ENCODE data around the gene PPFIBP1.
"Not testable (repeated sequence)": the region's sequence is repeated elsewhere in the genome, so short reads cannot be mapped to it uniquely, and the experiment has no call there.

The PPFIBP1 gene

DNA sequence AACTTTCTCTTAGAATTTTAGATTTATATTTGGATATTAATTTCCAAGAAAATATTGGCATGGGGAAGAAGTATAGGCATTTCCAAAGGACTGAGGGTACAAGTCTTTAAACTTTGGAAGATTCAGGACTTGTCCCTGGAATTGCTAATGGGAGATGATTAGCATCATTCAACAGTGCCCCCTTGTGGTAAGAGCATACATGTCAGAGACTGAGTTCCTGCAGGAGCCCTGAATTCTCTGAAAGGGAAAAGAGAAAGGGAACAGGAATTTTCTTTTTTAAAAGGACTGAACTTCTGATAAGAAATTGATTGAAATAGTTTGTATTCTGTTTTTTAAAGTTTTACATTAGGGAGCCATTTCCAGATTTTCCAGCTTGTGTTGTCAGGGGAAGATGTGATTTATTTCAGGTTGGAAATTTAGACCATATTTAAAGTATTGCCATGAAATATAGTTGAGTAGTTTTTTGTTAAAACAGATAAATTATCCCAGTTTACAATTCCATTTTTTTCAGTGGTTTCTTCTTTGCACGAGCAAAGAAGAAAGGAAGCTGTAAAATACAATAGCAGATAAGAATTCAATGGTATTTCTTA is 128.3 kb downstream of the PPFIBP1 start:
- H3K4me1 Mint-ChIP-seq: peaks cover 3% of the 10 kb centered on the region
- no peak overlapping the region for H3K4me3 Mint-ChIP-seq
- no peaks in the 10 kb centered on the region for H3K9me3 Mint-ChIP-seq
- no peak overlapping the region for H3K27ac Mint-ChIP-seq
- H3K36me3 Mint-ChIP-seq: peaks cover 2% of the 10 kb centered on the region
- no peaks in the 10 kb centered on the region for H3K27me3 Mint-ChIP-seq

DNA sequence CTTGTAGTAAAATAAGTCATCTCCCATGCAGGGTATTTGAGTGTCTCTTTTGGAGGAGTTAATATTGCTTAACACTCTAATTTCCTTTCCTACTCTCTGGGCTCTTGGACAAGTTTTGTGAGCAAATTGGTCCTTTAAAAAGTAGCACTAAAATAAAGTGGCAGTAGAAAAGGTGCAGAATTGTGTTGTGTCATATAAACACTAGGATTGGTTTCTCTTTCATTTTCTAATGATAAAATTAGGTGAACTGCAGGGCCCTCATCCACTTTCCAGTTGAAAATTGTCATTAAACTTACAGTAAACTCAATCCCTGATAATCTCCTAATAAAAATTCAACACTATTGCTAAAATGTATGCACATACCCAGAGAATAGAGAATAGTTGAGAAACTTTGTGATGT is 129.7 kb downstream of the PPFIBP1 start:
- H3K9me3 Mint-ChIP-seq: no peaks in the 10 kb centered on the region
- H3K27me3 Mint-ChIP-seq: no peaks in the 10 kb centered on the region
- no peak overlapping the region for H3K27ac Mint-ChIP-seq
- H3K4me1 Mint-ChIP-seq: peaks cover 3% of the 10 kb centered on the region
- H3K4me3 Mint-ChIP-seq: no peak overlapping the region
- peaks cover 2% of the 10 kb centered on the region for H3K36me3 Mint-ChIP-seq

DNA sequence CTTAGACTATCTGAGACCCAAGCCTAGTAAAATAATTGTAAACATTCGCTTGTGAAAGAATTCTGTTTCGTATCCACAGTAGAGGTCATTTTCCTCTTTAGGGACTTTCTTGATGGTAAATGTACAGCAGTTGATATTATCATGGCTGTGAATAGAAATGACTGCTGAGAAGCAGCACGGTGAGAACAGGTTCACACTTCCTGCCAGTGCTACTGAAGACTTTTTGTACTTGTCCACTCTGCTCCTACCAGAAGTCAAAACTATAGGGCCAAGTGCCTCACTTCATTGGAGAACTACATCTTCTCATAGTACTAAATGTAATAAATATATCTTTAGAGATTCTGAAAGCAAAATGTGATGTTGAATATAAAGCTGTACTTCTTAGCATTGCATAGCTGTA is 131.5 kb downstream of the PPFIBP1 start:
- not testable (repeated sequence) for H3K36me3 Mint-ChIP-seq

DNA sequence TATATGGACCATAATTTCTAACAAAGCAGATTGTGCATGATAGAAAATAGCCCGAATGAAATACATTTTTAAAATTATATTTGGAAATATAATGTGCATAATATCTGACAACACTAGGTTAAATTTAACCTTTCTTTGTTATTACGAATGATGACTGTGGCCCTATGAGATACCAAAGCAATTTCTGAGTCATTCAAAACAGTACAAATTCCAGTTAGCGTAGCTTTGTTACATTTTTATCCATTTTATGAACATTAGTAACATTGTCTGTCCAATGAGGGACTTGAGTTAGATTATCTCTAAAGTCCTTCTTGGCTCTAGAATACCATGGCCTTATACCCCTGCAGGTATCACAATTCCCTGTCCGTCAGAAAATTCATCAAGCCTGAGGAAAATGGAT is 133.3 kb downstream of the PPFIBP1 start:
- no peak overlapping the region for H3K27ac Mint-ChIP-seq
- H3K9me3 Mint-ChIP-seq: no peaks in the 10 kb centered on the region
- peaks cover 1% of the 10 kb centered on the region for H3K4me1 Mint-ChIP-seq
- H3K36me3 Mint-ChIP-seq: peaks cover 4% of the 10 kb centered on the region
- no peak overlapping the region for H3K4me3 Mint-ChIP-seq
- no peaks in the 10 kb centered on the region for H3K27me3 Mint-ChIP-seq

More for the DNA sequence above, 131.5 kb downstream of the PPFIBP1 start:
- H3K4me3 Mint-ChIP-seq, H3K4me1 Mint-ChIP-seq, H3K9me3 Mint-ChIP-seq, H3K27me3 Mint-ChIP-seq, H3K27ac Mint-ChIP-seq: not testable (repeated sequence)

DNA sequence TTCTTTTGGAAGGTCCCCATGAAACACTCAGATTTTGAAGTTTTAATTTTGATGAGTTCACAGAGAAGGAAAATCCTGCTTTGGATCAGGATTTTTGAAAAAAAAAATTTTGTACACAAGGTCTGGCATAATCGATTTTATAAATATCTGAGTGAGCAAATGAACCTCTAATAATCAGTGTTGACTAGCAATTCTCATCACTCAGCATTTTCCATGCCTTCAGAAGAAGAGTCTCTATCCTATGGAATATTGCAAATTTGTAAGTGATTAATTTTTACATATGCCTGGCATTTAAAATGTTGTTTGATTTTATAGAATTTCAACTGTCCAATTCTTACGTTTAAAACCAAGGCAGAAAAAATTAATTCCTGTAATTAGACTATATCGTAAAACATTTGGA is 141.7 kb downstream of the PPFIBP1 start:
- Mint-ChIP-seq H3K9me3 (no peaks in the 10 kb centered on the region), H3K4me1 (no peaks in the 10 kb centered on the region), H3K36me3 (peaks cover 10% of the 10 kb centered on the region), H3K27me3 (no peaks in the 10 kb centered on the region), H3K4me3 (no peak overlapping the region), H3K27ac (no peak overlapping the region)

DNA sequence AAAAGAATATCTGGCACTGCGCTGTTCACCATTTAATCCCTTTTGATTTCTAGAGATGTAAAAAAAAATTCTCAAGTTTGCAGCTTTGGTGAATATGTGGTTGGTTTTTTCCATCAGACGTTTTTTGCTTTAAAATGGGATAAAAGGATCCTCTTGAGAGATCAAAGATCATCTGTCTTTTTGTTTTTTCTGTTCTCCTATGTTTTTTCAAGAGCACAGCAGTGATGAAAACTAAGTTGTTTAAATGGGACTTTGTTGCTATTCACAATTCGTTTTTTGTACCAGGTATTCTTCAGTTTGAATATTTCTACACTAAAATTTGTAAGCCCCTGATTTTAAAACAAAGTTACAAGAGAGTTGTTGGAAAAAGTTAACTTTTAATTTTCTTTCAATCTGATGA is 142.5 kb downstream of the PPFIBP1 start:
- Mint-ChIP-seq H3K4me3 (no peak overlapping the region), H3K36me3 (peaks cover 8% of the 10 kb centered on the region), H3K27ac (no peak overlapping the region), H3K4me1 (no peaks in the 10 kb centered on the region), H3K27me3 (no peaks in the 10 kb centered on the region), H3K9me3 (no peaks in the 10 kb centered on the region)

DNA sequence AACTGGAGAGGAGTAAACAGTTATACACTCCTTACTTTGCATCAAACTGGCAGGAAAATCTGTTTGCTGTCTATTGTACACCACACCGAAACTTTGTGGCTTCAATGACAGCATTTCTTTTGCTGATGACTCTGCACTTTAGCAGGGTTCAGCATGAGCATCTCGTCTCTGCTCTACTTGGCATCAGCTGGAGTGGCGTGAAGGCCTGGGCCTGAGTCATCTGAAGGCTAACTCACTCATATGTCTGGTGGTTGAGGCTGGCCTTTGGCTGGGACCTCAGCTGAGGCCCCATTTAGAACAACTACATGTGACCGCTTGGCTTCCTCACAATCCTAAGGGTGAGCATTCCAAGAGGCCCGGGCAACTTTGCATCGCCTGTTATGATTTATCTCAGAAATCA is 143.5 kb downstream of the PPFIBP1 start:
- Mint-ChIP-seq H3K9me3 (no peaks in the 10 kb centered on the region), H3K4me1 (no peaks in the 10 kb centered on the region)

DNA sequence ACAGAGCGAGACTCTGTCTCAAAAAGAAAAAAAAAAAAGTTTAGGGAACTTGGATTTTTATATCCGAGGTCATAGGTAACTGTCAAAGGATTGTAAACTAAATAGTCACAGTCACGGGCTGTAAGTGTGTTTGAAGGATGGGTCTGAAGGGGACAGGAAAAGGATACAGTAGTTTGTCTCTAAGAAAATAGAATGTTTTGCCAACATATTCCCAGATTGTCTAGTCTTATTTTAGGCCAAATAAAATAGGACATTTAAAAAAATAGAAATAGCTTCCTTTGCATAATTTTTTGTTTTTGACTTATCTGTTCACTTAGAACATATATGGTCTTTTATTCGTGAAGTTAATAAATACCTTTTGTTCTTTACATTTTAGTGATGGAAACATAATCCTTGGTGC is 148.0 kb downstream of the PPFIBP1 start:
- peaks cover 6% of the 10 kb centered on the region for H3K36me3 Mint-ChIP-seq
- no peaks in the 10 kb centered on the region for H3K4me1 Mint-ChIP-seq
- no peaks in the 10 kb centered on the region for H3K27me3 Mint-ChIP-seq
- no peak overlapping the region for H3K4me3 Mint-ChIP-seq
- H3K27ac Mint-ChIP-seq: no peak overlapping the region
- no peaks in the 10 kb centered on the region for H3K9me3 Mint-ChIP-seq

More for the DNA sequence above, 143.5 kb downstream of the PPFIBP1 start:
- Mint-ChIP-seq H3K27me3 (no peaks in the 10 kb centered on the region), H3K4me3 (no peak overlapping the region), H3K27ac (no peak overlapping the region), H3K36me3 (peaks cover 6% of the 10 kb centered on the region)

DNA sequence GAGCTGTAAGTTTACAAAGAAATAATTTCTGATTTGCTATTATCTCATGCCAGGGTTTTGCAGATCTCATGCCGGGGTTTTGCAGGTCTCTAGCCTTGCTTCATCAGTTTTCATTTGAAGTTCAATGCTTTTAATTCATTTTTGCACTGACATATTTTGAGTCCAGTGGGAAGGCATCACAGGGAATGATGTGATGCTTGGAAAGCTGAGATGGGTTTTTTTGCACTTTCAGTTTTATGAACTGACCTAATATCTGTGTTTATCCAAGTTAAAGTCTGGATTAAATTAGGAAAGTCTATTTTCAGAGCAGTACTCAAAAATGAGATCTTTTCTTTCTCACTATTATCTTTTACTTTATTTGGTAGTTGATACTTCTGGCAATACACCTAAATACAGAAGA is 148.6 kb downstream of the PPFIBP1 start:
- peaks cover 6% of the 10 kb centered on the region for H3K36me3 Mint-ChIP-seq
- H3K27me3 Mint-ChIP-seq: no peaks in the 10 kb centered on the region
- H3K4me1 Mint-ChIP-seq: no peaks in the 10 kb centered on the region
- H3K4me3 Mint-ChIP-seq: no peak overlapping the region
- no peaks in the 10 kb centered on the region for H3K9me3 Mint-ChIP-seq
- no peak overlapping the region for H3K27ac Mint-ChIP-seq

DNA sequence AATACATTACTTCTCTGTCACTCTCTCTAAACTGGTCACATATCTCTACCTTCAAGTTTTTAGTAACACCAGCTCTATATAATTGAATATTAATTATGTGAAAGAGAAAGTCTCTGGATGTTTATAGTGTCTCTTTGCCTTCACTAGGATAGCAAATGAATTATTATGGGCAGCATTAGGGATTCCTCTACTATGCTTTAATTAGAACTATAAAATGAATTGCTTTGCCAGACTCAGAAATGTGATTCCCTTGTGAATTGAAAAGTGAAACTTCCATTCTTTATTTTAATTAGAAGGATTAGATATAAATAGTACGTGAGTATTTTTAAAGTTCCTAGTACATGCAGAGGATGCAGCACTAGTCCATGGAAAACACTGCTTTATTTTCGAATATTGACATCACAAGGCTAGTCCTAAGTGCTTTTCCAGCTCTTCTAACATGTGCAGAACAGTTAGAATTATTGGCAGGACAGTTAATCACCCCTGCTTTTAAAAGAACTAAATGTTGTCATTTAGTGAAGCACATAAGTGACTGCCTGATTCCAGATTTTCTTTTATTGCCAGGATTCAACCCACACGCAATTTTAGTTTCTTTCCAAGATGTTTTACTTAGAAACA is 149.2 kb downstream of the PPFIBP1 start:
- Mint-ChIP-seq H3K27me3 (no peaks in the 10 kb centered on the region), H3K4me1 (no peaks in the 10 kb centered on the region), H3K36me3 (peaks cover 8% of the 10 kb centered on the region), H3K4me3 (no peak overlapping the region), H3K9me3 (no peaks in the 10 kb centered on the region), H3K27ac (no peak overlapping the region)

DNA sequence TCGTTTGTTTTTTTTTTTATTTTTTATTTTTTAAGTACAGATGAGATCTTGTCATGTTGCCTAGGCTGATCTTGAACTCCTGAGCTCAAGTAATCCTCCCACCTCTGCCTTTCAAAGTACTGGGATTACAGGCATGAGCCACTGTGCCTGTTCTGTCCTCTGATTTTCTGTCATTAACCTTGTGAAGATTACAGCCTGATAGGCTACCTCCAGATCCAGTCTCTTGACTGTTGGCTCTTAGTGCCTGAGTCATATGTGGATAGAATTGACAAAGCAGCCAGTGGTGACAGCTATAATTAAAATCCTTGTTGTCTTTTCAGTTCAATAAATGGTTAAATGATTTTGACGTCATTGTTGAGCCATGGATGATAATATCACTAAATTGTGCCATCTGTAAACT is 151.0 kb downstream of the PPFIBP1 start:
- Mint-ChIP-seq H3K36me3 (peaks cover 4% of the 10 kb centered on the region), H3K27ac (no peak overlapping the region), H3K4me3 (no peak overlapping the region), H3K27me3 (no peaks in the 10 kb centered on the region), H3K9me3 (no peaks in the 10 kb centered on the region), H3K4me1 (no peaks in the 10 kb centered on the region)

DNA sequence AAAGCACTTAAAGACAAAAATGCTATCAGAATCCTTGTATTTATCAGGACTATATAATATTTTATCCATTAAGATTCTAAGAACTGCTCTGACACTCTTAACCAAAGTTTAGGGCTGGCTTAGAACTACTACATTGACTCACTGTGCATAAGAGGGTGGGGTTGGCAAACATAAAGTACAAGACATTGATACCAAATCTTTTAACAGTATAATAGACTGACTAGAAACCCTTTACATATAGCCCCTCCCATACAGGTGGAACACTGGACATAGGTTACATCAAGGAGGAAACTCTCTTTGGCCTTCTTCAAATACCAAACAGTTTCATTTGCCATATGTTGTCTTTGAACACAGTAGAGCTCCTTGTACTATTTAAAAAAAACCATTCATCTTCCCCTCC is 156.6 kb downstream of the PPFIBP1 start:
- Mint-ChIP-seq H3K4me1 (no peaks in the 10 kb centered on the region), H3K36me3 (peaks cover 4% of the 10 kb centered on the region)

DNA sequence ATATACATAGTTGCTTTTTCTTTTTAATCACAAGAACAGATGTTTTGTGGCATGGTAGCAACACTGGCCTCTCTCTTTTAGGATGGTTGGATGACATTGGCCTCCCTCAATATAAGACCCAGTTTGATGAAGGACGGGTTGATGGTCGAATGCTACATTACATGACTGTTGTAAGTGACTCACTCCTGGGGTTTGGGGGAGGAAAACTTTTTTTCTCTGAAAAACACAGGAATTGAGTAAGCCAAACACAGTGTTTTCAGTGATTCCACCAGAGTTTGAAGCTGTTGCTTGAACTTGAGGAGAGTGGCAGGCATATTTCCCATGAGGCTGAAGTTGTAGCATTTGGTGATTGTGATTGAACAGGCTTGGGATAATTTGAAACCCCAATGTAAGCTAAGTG is 158.5 kb downstream of the PPFIBP1 start:
- Mint-ChIP-seq H3K36me3 (peaks cover 2% of the 10 kb centered on the region), H3K27me3 (no peaks in the 10 kb centered on the region), H3K4me3 (no peak overlapping the region), H3K27ac (no peak overlapping the region), H3K9me3 (no peaks in the 10 kb centered on the region), H3K4me1 (no peaks in the 10 kb centered on the region)

More for the DNA sequence above, 156.6 kb downstream of the PPFIBP1 start:
- H3K9me3 Mint-ChIP-seq: no peaks in the 10 kb centered on the region
- H3K4me3 Mint-ChIP-seq: no peak overlapping the region
- no peaks in the 10 kb centered on the region for H3K27me3 Mint-ChIP-seq
- H3K27ac Mint-ChIP-seq: no peak overlapping the region

DNA sequence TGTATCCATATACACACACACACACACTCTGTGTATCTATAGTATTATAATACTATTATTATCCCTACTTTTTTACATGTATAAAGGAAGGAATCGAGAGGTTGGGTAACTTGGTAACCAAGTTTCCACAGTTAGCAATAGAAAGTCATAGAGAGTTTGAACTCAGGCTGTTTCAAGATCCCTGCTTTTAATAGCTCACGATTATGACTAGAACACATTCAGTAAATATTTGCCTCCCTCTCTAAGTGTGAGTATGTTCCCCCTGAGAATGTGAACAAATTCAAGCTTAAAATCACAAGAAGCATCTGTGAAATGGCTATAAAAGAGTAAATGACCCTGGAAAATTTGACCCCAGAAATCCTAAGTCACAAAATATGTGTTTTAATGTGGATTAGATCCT is 161.3 kb downstream of the PPFIBP1 start:
- no peaks in the 10 kb centered on the region for H3K9me3 Mint-ChIP-seq
- H3K4me3 Mint-ChIP-seq: no peak overlapping the region
- H3K36me3 Mint-ChIP-seq: peaks cover 6% of the 10 kb centered on the region

DNA sequence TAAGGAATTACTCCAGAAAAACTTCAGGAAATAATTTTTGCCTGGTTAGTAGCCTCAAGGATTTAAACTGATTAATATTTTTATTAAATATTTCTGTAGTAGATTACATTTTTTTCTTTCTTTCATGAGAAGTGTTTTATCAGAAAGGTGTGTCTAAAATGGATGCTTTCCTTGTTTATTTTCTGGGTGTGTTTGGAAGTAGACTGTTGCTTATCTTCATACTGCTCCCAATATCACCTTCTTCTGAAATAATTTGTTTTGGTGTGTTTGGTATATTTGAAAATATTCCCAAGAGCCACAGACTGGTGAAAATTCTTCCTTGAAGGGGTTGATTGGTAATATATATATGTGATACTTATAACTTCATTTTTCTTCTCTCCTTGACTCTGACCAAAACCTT is 162.1 kb downstream of the PPFIBP1 start:
- Mint-ChIP-seq H3K4me3 (no peak overlapping the region), H3K9me3 (no peaks in the 10 kb centered on the region), H3K4me1 (no peaks in the 10 kb centered on the region), H3K36me3 (peaks cover 6% of the 10 kb centered on the region), H3K27ac (no peak overlapping the region), H3K27me3 (no peaks in the 10 kb centered on the region)

More for the DNA sequence above, 161.3 kb downstream of the PPFIBP1 start:
- H3K27ac Mint-ChIP-seq: no peak overlapping the region
- H3K27me3 Mint-ChIP-seq: no peaks in the 10 kb centered on the region
- H3K4me1 Mint-ChIP-seq: no peaks in the 10 kb centered on the region

DNA sequence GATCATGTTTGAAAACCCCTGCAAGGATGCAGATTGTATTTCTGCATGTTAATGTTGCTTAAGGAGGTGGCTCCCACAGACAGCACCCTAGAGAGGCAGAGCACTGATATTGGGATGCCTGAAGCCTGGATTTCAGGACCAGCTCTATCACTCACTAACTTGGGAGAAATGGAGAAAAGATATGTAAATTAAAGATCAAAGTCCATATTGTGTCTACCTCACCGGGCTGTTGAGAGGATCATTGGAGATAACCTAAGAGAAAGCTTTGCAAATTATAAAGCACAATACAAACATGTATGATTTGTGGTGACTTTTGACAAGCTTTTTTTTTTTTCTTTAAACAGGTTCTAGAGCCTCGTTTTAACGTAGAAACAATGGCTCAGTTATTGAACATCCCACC is 164.7 kb downstream of the PPFIBP1 start:
- H3K27ac Mint-ChIP-seq: no peak overlapping the region
- H3K4me1 Mint-ChIP-seq: no peaks in the 10 kb centered on the region
- no peak overlapping the region for H3K4me3 Mint-ChIP-seq
- peaks cover 6% of the 10 kb centered on the region for H3K36me3 Mint-ChIP-seq
- H3K27me3 Mint-ChIP-seq: no peaks in the 10 kb centered on the region
- H3K9me3 Mint-ChIP-seq: no peaks in the 10 kb centered on the region

Measured in activated naive CD4-positive, alpha-beta T cell treated with anti-CD3 and anti-CD28 coated beads, Interleukin-2, amount 50 U/mL, for 24 hours (primary cell).